Measurements from ENCODE around the gene GCSH.
A peak's percentile ranks its signal among the peaks of the same experiment; 100 is the strongest.

The GCSH gene

DNA sequence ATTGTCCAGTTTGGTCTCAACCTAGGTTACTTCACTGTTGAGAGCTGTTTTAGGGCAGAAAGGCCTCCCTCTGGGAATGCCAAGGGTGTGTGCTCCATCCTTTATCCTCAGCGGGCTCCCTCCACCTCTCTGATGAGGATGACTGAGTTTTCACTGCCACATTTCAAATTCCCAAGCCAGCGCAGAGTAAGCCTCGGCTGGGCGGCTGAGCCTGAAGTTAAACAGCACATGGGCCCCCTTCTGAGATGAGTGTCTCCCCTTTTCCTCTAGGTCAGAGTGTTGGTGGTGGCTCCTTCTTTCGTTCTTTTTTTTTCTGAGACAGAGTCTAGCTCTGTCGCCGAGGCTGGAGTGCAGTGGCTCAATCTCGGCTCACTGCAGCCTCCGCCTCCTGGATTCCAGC is 5.5 kb upstream of the GCSH start:
- no peak for DNase-seq (ENCODE audit: low read depth in 2 of 2)

DNA sequence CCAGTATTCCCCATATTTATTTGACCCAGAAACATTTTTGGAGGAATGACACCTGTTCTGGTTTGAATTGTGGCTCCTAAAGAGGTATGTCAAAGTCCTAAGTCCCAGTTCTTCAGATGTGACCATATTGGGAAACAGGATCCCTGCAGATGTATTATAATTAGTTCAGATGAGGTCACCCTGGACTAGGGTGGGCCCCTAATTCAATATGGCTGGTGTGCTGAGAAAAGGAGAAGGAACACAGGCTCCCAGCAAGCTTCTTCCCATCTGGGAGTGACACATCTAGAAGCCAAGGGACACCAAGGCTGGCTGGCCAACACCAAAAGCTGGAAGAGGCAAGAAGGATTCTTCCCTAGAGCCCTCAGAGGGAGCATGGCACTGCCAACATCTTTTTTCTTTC is 3.8 kb upstream of the GCSH start:
- no peak for DNase-seq (ENCODE audit: low read depth in 2 of 2)

- no peak for DNase-seq (ENCODE audit: low read depth in 2 of 2)
Observed at GRCh38 chr16:81097230-81097629, 1.0 kb upstream of the GCSH start.

DNA sequence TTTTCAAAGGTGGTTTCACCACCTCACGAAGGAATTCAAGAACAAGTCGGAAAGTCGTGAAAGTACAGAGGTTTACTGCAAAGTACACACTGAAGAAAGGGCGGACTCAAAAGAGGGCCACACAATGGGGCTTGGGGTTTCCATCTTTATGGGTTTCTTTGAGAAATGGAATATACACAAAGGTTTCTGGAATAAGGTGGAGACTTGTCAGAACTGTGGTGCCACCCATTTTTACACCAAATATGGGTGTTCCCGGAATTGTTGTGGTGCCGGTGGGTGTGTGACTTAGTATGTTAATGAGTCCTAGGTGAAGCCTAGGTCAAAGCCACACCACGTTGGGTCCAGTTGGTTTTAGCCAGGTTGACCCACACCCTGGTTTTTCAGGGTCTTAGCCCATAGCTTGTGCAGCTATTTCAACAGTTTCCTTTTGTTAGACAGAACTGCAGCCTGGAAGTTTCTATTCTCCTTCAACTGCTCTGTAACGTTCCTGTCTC is 567 bp upstream of the GCSH start:
- no peak for DNase-seq (ENCODE audit: low read depth in 2 of 2)

- no peak for DNase-seq (ENCODE audit: low read depth in 2 of 2)
Observed at GRCh38 chr16:81095653-81095952, 592 bp downstream of the GCSH start.

DNA sequence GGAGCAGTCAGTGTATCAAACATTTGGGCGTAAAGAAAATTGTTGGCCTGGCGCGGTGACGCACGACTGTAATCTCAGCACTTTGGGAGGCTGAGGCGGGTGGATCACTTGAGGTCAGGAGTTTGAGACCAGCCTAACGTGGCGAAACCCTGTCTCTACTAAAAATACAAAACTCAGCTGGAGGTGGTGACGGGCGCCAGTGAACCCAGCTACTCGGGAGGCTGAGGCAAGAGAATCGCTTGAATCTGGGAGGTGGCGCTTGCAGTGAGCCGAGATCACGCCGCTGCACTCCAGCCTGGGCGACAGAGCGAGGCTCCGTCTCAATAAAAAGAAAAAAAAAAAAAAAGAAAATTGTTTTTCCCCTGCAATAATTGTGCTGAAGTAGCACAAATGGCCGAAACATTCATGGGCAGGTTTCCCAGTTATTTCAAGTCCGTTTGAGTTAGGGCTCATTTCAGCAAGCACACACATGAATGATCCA is 1.4 kb downstream of the GCSH start:
- DNase-seq (ENCODE audit: low read depth in 2 of 2), result no peak

DNA sequence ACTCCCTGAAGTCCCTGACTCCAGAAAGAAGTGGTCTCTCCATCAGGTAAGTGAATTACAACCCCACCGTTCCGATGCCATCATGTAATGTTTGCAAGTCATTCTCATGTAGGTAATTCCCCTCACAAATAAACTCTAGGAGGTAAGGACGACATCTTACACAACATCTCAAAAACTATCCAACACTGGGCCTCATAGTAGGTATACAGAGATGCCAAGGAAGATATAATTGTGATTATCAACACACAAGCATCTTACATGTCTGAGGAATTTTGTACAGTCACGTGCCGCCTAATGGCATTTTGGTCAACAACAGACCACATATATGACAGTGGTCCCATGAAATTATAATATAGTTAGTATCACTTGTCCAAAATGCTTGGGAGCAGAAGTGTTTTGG is 7.4 kb downstream of the GCSH start:
- no peak for DNase-seq (ENCODE audit: low read depth in 2 of 2)

DNA sequence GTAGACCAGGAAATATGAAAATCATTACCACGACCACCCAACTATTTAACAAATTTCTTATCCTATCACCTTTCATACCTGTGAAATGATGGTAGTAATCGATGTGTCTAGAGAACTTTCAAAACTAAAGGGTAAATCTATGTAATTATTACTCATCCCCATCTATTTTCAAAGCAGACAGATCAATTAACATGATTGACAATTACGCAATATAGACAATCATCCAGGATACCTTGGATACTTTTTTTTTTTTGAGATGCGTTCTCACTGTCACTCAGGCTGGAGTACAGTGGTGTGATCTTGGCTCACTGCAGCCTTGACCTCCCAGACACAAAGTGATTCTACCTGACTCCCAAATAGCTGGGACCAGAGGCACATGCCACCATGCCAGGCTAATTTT is 15.2 kb downstream of the GCSH start:
- no peak for DNase-seq (ENCODE audit: low read depth in 2 of 2)

DNA sequence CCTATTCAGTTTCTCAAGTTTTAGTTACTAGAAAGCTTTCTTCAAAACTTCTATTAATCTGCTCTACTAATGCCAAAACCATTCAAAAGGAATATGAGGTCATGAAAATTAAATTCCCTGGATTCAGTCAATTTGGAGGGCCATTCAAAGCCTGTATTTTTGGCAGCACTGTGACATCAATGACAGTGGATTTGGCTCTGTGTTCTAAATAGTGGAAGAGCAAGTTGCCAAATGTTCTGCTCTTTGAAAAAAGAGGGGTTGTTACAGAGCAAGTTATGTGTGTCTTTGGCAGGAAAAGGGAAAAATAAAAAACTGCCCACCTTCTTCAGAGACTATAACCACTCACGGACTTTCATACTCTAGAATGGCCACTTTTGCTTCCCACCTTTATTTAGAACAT is 16.0 kb downstream of the GCSH start:
- DNase-seq (ENCODE audit: low read depth in 2 of 2), result no peak

DNA sequence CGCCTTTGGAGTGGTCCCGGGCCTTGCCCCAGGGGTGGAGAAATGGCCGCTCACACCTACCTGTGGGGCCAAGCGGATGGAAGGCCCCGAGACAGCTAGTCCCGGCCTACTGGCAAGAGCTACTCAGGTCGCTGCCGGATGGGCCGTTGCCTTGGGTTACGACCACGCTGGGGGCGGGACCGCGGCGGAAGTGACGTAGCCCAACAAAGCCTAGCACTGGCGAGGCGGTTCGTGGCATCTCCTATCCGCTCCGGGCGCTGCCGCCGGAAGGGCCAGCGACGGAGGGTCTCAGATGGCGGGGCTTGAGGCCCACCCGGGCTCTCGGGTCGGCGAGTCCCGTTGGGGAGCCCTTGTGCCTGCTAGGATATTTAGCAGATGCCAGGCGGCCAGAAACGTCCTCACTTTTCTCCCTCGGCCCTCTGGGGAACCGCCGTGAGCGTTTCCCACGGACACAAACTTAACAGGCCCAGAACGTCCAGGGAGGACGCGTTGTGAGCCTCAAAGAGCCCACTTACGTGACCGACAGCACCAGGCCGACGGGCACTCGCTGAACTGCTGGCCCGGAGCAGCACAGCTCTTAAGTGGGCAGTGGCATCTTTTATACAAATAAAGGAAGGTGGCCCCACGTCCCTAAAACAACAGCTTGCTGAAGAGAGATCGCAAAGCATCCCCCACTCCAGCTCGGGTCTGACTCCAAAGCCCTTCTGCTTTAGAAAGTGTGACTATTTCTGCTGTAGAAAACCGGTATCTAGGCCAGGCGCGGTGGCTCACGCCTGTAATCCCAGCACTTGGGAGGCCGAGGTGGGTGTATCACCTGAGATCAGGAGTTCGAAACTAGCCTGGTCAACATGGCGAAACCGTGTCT is 18.9 kb downstream of the GCSH start, which contains the start of gene C16orf46:
TSS of gene C16orf46 (minus strand) at position 163 of the 865 bp plus-strand sequence. CDS start 13,283 bp downstream, outside the sequence.
- DNase-seq (ENCODE audit: low read depth in 2 of 2), result peak; percentile 93 to 98

DNA sequence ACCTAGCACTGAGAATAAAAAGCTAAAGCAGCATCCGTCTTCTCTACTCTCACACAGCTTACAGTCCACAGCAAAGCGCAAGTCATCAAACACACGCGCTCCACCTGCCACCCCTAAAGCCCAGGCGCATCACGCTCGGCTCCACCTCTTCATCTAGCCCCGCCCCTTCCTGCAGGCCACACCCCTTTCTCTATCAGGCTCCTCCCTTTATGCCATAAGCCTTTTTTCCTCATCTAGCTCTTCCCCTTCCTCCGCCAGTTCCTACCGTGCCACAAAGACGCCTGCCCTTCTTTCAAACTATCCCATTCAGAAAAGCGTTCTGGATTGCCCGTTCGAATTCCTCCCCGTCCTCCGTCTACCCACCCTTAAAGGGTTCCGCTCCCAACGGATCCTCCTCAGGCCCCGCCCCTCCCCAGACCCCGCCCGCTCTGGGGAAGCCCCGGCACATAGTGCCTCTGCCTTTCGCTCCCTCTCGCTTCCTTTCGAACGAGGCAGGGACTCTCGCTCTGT is 19.6 kb downstream of the GCSH start:
- DNase-seq (ENCODE audit: low read depth in 2 of 2), result peak; percentile 81 to 89

- no peak for DNase-seq (ENCODE audit: low read depth in 2 of 2)
Observed at GRCh38 chr16:81073560-81074330, 22.4 kb downstream of the GCSH start.

- no peak for DNase-seq (ENCODE audit: low read depth in 2 of 2)
Observed at GRCh38 chr16:81071805-81072204, 24.4 kb downstream of the GCSH start.

- DNase-seq (ENCODE audit: low read depth in 2 of 2), result no peak
Observed at GRCh38 chr16:81070979-81071378, 25.2 kb downstream of the GCSH start.

GRCh38 chr16:81069063-81069462 is 27.1 kb downstream of the GCSH start:
- DNase-seq (ENCODE audit: low read depth in 2 of 2), result no peak

GRCh38 chr16:81067166-81067565 is 29.0 kb downstream of the GCSH start:
- no peak for DNase-seq (ENCODE audit: low read depth in 2 of 2)

GRCh38 chr16:81066681-81067080 is 29.5 kb downstream of the GCSH start:
- DNase-seq (ENCODE audit: low read depth in 2 of 2), result no peak

DNA sequence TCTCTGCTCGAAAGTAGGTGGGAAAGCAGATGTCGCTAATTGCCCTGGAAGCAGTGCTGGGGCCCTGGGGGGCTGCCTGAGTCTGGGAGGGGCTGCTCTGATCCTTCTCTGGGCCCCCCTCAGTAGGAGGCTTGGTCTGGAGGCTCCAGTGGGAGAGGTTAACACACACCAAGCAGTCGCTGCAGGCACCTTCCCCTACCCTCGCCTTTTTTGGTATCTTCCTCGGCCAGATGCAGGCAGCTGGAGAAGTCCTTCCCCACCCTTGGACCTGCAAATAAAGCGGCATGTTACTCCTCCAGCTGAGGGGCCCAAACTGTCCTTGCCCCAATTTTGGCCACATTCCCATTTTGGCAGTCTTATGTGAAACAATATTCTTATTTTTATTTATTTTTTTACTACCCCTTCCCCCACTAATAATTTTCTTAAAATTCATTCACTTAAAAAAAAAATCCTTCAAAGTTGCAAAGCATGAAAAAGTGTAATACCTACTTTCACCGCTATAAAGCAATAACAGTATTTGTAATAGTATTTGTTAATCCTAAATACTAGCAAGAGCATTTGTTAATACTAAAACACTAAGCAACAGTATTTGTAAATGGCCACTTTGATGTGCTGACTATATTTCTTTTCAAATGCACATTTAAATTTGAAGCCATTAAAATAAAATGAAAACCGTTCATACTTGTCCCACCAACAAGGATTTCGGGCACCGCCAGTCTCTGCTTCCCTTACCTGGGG is 34.2 kb downstream of the GCSH start:
- DNase-seq (ENCODE audit: low read depth in 2 of 2), result no peak

DNA sequence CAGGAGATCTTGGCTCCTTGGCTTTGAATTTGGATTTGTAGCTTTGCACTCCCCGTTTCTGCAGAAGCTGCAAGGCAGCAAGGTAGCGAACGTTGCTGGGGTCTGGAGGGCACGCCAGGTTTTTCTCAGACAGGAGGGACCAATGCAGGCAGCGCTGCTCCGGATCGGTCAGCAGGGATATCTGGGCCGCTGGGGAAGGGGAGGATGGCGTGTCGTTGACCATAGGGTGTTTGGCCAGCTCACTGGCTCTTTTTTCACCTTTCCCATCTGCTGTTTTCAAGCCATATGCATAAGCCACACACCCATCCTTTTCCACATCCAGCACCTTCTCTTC is 34.9 kb downstream of the GCSH start:
- no peak for DNase-seq (ENCODE audit: low read depth in 2 of 2)

DNA sequence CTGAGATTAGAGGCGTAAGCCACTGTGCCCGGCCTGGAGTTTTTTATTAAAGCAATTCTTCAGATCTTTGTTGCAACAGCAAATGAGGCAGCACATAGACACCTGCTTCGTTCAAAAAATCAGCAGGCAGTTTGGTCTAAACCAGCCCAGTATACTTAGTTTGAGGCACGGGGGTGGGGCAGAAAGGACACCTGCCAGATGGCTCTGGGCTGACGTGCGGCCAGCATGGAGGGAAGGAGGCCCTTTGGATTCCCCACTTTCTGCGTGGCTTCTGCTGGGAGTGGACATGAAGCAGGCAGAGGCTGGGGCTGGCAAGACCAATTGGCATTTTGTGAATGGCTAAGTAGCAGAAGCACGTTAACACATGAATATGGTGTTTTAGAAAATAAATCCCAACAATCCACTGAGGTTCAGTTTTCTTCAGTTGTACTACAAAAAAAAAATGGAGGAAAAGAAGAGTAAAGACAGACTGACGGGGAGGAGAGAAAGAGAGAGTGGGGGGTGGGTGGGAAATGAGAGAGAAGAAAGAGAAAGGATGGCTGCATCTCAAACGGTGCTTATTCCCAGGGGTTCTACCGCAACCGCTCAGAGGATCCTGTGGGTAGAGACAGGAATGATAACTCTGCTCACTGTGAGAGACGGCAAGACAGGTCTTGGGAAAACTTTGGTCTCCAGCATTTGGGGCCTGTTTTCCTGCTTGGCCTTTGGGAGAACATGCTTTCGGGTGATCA is 35.5 kb downstream of the GCSH start:
- no peak for DNase-seq (ENCODE audit: low read depth in 2 of 2)

DNA sequence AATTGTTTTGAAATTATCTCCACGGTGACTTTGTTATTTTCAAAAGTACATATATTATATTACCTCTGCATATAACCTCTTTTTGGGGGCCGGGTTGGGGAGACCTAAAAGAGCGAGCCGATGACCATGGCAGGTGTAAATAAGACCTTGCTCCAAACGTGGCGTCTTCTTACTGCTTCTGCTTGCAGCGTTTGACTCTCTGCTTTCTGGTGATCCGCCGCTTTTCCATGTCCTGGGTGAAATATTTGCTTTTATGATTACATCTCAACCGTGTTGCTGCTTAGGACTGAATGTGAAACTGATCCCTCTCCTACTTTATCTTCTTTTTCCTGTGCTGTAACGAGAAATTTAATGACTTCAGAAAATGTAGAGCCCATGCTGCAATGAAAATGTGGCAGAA is 42.4 kb downstream of the GCSH start:
- DNase-seq (ENCODE audit: low read depth in 2 of 2), result no peak

Data from stimulated activated CD8-positive, alpha-beta memory T cell treated with anti-CD3 and anti-CD28 coated beads, Interleukin-2, amount 100 ng/mL, for 48 hours (primary cell).